OCI-LY1 (cell line): Measurements from ENCODE around the gene GNAT1.

Experiments
- EZH2 ChIP-seq: fragments of 200-600 bp; sonication (generic), shearing (Covaris generic); IDR thresholded peaks from 2 replicates; pipeline ENCODE4 v1.8.0; 2017; ENCODE audit warnings: borderline replicate concordance, mixed run types, mild to moderate bottlenecking, antibody characterized with exemption, low read length, moderate library complexity, mixed read lengths
- TF ChIP-seq, protein P1 (sequence below): fragments of 200-600 bp; sonication (generic), shearing (Covaris generic); IDR thresholded peaks from 2 replicates; pipeline ENCODE4 v1.5.1; 2017; ENCODE audit warnings: mild to moderate bottlenecking, antibody characterized with exemption, low read length, moderate library complexity, mixed read lengths

DNA sequence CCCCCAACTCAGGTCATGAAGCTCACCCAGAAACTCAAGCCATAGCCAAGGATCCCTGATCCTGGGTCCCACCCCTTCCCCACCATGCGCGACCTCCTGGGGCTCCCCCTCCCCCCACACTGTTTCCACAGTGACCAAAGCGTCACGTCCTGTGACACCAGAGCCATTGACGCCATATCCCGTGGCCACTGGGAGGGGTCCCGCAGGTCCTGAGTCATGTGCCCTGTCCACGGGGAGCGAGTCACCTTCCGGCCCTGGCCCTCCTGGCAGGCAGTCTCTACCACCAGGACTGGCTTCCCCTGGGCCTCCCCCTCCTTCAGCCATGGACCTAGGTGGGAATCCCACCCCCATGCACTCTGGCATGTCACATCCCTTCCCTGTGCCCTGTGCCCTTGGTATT, 20.7 kb upstream of the GNAT1 start:
- no peak for TF ChIP-seq EZH2
- TF ChIP-seq, protein P1, sequence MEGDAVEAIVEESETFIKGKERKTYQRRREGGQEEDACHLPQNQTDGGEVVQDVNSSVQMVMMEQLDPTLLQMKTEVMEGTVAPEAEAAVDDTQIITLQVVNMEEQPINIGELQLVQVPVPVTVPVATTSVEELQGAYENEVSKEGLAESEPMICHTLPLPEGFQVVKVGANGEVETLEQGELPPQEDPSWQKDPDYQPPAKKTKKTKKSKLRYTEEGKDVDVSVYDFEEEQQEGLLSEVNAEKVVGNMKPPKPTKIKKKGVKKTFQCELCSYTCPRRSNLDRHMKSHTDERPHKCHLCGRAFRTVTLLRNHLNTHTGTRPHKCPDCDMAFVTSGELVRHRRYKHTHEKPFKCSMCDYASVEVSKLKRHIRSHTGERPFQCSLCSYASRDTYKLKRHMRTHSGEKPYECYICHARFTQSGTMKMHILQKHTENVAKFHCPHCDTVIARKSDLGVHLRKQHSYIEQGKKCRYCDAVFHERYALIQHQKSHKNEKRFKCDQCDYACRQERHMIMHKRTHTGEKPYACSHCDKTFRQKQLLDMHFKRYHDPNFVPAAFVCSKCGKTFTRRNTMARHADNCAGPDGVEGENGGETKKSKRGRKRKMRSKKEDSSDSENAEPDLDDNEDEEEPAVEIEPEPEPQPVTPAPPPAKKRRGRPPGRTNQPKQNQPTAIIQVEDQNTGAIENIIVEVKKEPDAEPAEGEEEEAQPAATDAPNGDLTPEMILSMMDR = no peak
